Glutamatergic neuron (in vitro differentiated cells): Measurements from ENCODE around the gene FBXO46. TPM values are rescaled to one million over a fixed set of nuclear protein-coding genes. Genes with fewer than 3 reads are reported as not detected.
"Not testable (repeated sequence)": the region's sequence is repeated elsewhere in the genome, so short reads cannot be mapped to it uniquely, and the experiment has no call there.

ENCODE experiments used
- DNase-seq: peaks from one replicate; pipeline ENCODE4 v3.0.0; 2022
- H3K27ac Mint-ChIP-seq: one replicate; pipeline ENCODE4 v1.8.0; 2020; ENCODE audit warnings: mild to moderate bottlenecking, mixed read lengths, inconsistent platforms; ENCODE audit not compliant: unreplicated experiment
- H3K27me3 Mint-ChIP-seq: one replicate; pipeline ENCODE4 v1.8.0; 2020; ENCODE audit warnings: mild to moderate bottlenecking, moderate library complexity, mixed read lengths, inconsistent platforms; ENCODE audit not compliant: unreplicated experiment
- H3K36me3 Mint-ChIP-seq: one replicate; pipeline ENCODE4 v1.8.0; 2020; ENCODE audit warnings: mild to moderate bottlenecking, mixed read lengths, inconsistent platforms; ENCODE audit not compliant: unreplicated experiment
- H3K4me1 Mint-ChIP-seq: one replicate; pipeline ENCODE4 v1.8.0; 2020; ENCODE audit warnings: mild to moderate bottlenecking, low read depth, mixed read lengths, inconsistent platforms; ENCODE audit not compliant: unreplicated experiment
- H3K4me3 Mint-ChIP-seq: one replicate; pipeline ENCODE4 v1.8.0; 2020; ENCODE audit warnings: mild to moderate bottlenecking, mixed read lengths, inconsistent platforms; ENCODE audit not compliant: unreplicated experiment
- H3K9me3 Mint-ChIP-seq: one replicate; pipeline ENCODE4 v1.8.0; 2020; ENCODE audit warnings: mild to moderate bottlenecking, moderate library complexity, mixed read lengths, inconsistent platforms; ENCODE audit not compliant: unreplicated experiment
- CTCF ChIP-seq: fragments of 200-600 bp; sonication (generic); IDR thresholded peaks from one replicate; pipeline ENCODE4 v1.5.0; 2021; ENCODE audit not compliant: partially characterized antibody, unreplicated experiment
- total RNA-seq: library from RNA; stranded (reverse); fragmentation: NEBNext Ultra II Directional; extraction: Animal tissue kit (Norgen Biotek cat#: 25700); gene quantifications from one replicate; pipeline ENCODE4 v1.2.1, GENCODE V29; 2021; ENCODE audit not compliant: unreplicated experiment

Gene FBXO46
- total RNA-seq, 1 donor from 2014 or later, result 20.4 TPM

- Mint-ChIP-seq H3K9me3 (no peaks in the 10 kb centered on the region), H3K27ac (no peak overlapping the region), H3K4me3 (no peak overlapping the region), H3K4me1 (peaks cover 1% of the 10 kb centered on the region), H3K36me3 (no peaks in the 10 kb centered on the region), H3K27me3 (peaks cover 3% of the 10 kb centered on the region)
- TF ChIP-seq CTCF, result no peak
- DNase-seq, result no peak
These were observed 22.9 kb upstream of the FBXO46 start for GRCh38 chr19:45753548-45753947.

- Mint-ChIP-seq H3K36me3 (no peaks in the 10 kb centered on the region), H3K4me1 (peaks cover 1% of the 10 kb centered on the region), H3K9me3 (no peaks in the 10 kb centered on the region), H3K27ac (no peak overlapping the region), H3K4me3 (no peak overlapping the region), H3K27me3 (peaks cover 3% of the 10 kb centered on the region)
- DNase-seq, result no peak
- TF ChIP-seq CTCF, result no peak
These were observed 21.9 kb upstream of the FBXO46 start for GRCh38 chr19:45752639-45753038.

GRCh38 chr19:45751483-45751882, 20.8 kb upstream of the FBXO46 start:
- not testable (repeated sequence) for H3K9me3 Mint-ChIP-seq, H3K27me3 Mint-ChIP-seq, DNase-seq, H3K27ac Mint-ChIP-seq, H3K4me1 Mint-ChIP-seq, H3K4me3 Mint-ChIP-seq, H3K36me3 Mint-ChIP-seq

GRCh38 chr19:45747513-45747912, 16.8 kb upstream of the FBXO46 start:
- H3K36me3 Mint-ChIP-seq, result no peaks in the 10 kb centered on the region
- H3K27ac Mint-ChIP-seq, result no peak overlapping the region
- no peak for TF ChIP-seq CTCF
- no peaks in the 10 kb centered on the region for H3K9me3 Mint-ChIP-seq
- H3K4me3 Mint-ChIP-seq, result no peak overlapping the region
- DNase-seq, result no peak
- H3K27me3 Mint-ChIP-seq, result peaks cover 4% of the 10 kb centered on the region
- no peaks in the 10 kb centered on the region for H3K4me1 Mint-ChIP-seq

- no peak for DNase-seq
- Mint-ChIP-seq H3K27ac (no peak overlapping the region), H3K27me3 (peaks cover 4% of the 10 kb centered on the region), H3K9me3 (no peaks in the 10 kb centered on the region), H3K4me1 (no peaks in the 10 kb centered on the region), H3K36me3 (no peaks in the 10 kb centered on the region), H3K4me3 (no peak overlapping the region)
- TF ChIP-seq CTCF, result no peak
These were observed 16.2 kb upstream of the FBXO46 start for GRCh38 chr19:45746866-45747265.

- no peaks in the 10 kb centered on the region for H3K36me3 Mint-ChIP-seq
- H3K27ac Mint-ChIP-seq, result no peak overlapping the region
- no peak overlapping the region for H3K4me3 Mint-ChIP-seq
- no peaks in the 10 kb centered on the region for H3K9me3 Mint-ChIP-seq
- H3K27me3 Mint-ChIP-seq, result peaks cover 1% of the 10 kb centered on the region
- no peaks in the 10 kb centered on the region for H3K4me1 Mint-ChIP-seq
- no peak for DNase-seq
- TF ChIP-seq CTCF, result no peak
These were observed 14.9 kb upstream of the FBXO46 start for GRCh38 chr19:45745606-45746005.
